ENCODE results near the gene LARGE1.

GRCh38 chr22:33829546-33830280 is 90.6 kb downstream of the LARGE1 start:
- TF ChIP-seq CTCF (IDR thresholded peaks at IDR 0.05; ENCODE audit: poor library complexity) (no peak), EZH2 (IDR thresholded peaks at IDR 0.05; ENCODE audit: borderline replicate concordance) (no peak), EZH2phosphoT487 (IDR thresholded peaks at IDR 0.05; ENCODE audit: low read depth, severe bottlenecking, unreplicated experiment) (no peak)

All from hepatocyte (in vitro differentiated cells).